H1 (cell line): ENCODE measurements around the gene BRD3OS.

Experiments
- ASH2L ChIP-seq: fragments of 200-600, 300-600 bp; sonication (generic); IDR thresholded peaks from one replicate; pipeline ENCODE4 v1.7.1; 2017; ENCODE audit warnings: low read length
- BRCA1 ChIP-seq: IDR thresholded peaks from 2 replicates; pipeline ENCODE4 v1.6.1; 2012; ENCODE audit warnings: low read depth, low read length, improper control_type of control experiment
- CBX5 ChIP-seq: fragments of 300-800, 300-1000 bp; sonication (generic); IDR thresholded peaks from 2 replicates; pipeline ENCODE4 v1.7.1; 2016; ENCODE audit warnings: antibody characterized with exemption, low read length, low read depth
- CTCF ChIP-seq, 3 experiments: IDR thresholded peaks; 1 replicate in 2 of 3; 2 replicates in 1 of 3; pipeline versions ENCODE4 v1.5.1 to v1.6.1; 2011; ENCODE audit warnings: low read length in 3 of 3, mild to moderate bottlenecking in 3 of 3, inconsistent platforms in 2 of 3, low read depth in 1 of 3, moderate library complexity in 1 of 3; ENCODE audit not compliant: insufficient read depth in 1 of 3; ENCODE audit errors: control extremely low read depth in 1 of 3
- EP300 ChIP-seq, 2 experiments: IDR thresholded peaks; 1 replicate in 1 of 2; 2 replicates in 1 of 2; pipeline ENCODE4 v1.6.1; 2011 to 2012; ENCODE audit warnings: low read depth in 2 of 2, low read length in 2 of 2, mild to moderate bottlenecking in 2 of 2, borderline replicate concordance in 1 of 2, inconsistent platforms in 1 of 2, moderate library complexity in 1 of 2
- MAFK ChIP-seq: IDR thresholded peaks from 2 replicates; pipeline ENCODE4 v1.6.1; 2012; ENCODE audit warnings: low read depth, mild to moderate bottlenecking, improper control_type of control experiment, low read length
- POLR2A ChIP-seq, 2 experiments: IDR thresholded peaks; 1 replicate in 1 of 2; 2 replicates in 1 of 2; pipeline ENCODE4 v1.6.1; 2011; ENCODE audit warnings: low read depth in 2 of 2, low read length in 2 of 2, mild to moderate bottlenecking in 2 of 2; ENCODE audit errors: control extremely low read depth in 1 of 2
- SIN3A ChIP-seq, 2 experiments: IDR thresholded peaks in 1 of 2; conservative IDR thresholded peaks in 1 of 2; 2 replicates each; pipeline ENCODE4 v1.6.1; 2011 to 2012; ENCODE audit warnings: low read length in 2 of 2, improper control_type of control experiment in 1 of 2, low read depth in 1 of 2, mild to moderate bottlenecking in 1 of 2
- SIX5 ChIP-seq: IDR thresholded peaks from 2 replicates; pipeline ENCODE4 v1.6.1; 2011; ENCODE audit warnings: mild to moderate bottlenecking, low read depth, low read length
- SP2 ChIP-seq: IDR thresholded peaks from 2 replicates; pipeline ENCODE4 v1.6.1; 2012; ENCODE audit warnings: mild to moderate bottlenecking, low read length, inconsistent platforms
- TAF1 ChIP-seq: IDR thresholded peaks from 2 replicates; pipeline ENCODE4 v1.6.1; 2011; ENCODE audit warnings: mild to moderate bottlenecking, low read depth, low read length
- TCF12 ChIP-seq: IDR thresholded peaks from 2 replicates; pipeline ENCODE4 v1.6.1; 2011; ENCODE audit warnings: low read depth, mild to moderate bottlenecking, low read length
- USF2 ChIP-seq: IDR thresholded peaks from 2 replicates; pipeline ENCODE4 v1.6.1; 2011; ENCODE audit warnings: low read length, improper control_type of control experiment
- YY1 ChIP-seq: IDR thresholded peaks from 2 replicates; pipeline ENCODE4 v1.6.1; 2011; ENCODE audit warnings: low read depth, mild to moderate bottlenecking, low read length

- TF ChIP-seq MAFK (no peak), SP2 (no peak), USF2 (no peak), EP300 (IDR thresholded peaks at IDR 0.05; ENCODE audit: borderline replicate concordance in 1 of 2, low read depth in 2 of 2, low read length in 2 of 2) (no peak), YY1 (no peak), BRCA1 (no peak), CTCF (IDR thresholded peaks at IDR 0.05; ENCODE audit: control extremely low read depth in 1 of 3, insufficient read depth in 1 of 3, low read depth in 1 of 3, low read length in 3 of 3) (no peak), SIN3A (conservative IDR thresholded peaks at IDR 0.05 in 1 of 2, IDR thresholded peaks at IDR 0.05 in 1 of 2; ENCODE audit: low read depth in 1 of 2, low read length in 2 of 2) (no peak), TAF1 (no peak), ASH2L (no peak), CBX5 (no peak), POLR2A (IDR thresholded peaks at IDR 0.05; ENCODE audit: control extremely low read depth in 1 of 2, low read depth in 2 of 2, low read length in 2 of 2) (no peak), TCF12 (no peak), SIX5 (no peak)
These were observed 6.5 kb downstream of the BRD3OS start for GRCh38 chr9:134031783-134032182.
